PFSK-1 (cell line): Measurements from ENCODE around the gene PSAP.

ENCODE experiments used
- FOXP2 ChIP-seq: optimal IDR thresholded peaks from 2 replicates; pipeline ENCODE3; 2011; ENCODE audit warnings: borderline replicate concordance, control low read depth, inconsistent platforms; ENCODE audit not compliant: insufficient read depth; ENCODE audit errors: extremely low read length, extremely low read depth
- POLR2AphosphoS5 ChIP-seq: IDR thresholded peaks from 2 replicates; pipeline ENCODE4 v1.6.1; 2012; ENCODE audit warnings: low read depth, mild to moderate bottlenecking, control low read depth, low read length, moderate library complexity
- REST ChIP-seq, 2 experiments: IDR thresholded peaks; 2 replicates each; pipeline versions ENCODE4 v1.6.1 to v1.8.0; 2011 to 2012; ENCODE audit warnings: low read depth in 2 of 2, low read length in 2 of 2, control low read depth in 1 of 2, inconsistent platforms in 1 of 2, mild to moderate bottlenecking in 1 of 2, moderate library complexity in 1 of 2; ENCODE audit not compliant: insufficient read depth in 1 of 2
- SIN3A ChIP-seq: IDR thresholded peaks from 2 replicates; pipeline ENCODE4 v1.6.1; 2012; ENCODE audit warnings: mild to moderate bottlenecking, low read length, moderate library complexity, borderline replicate concordance; ENCODE audit not compliant: insufficient read depth
- TAF1 ChIP-seq: IDR thresholded peaks from 2 replicates; pipeline ENCODE4 v1.6.1; 2012; ENCODE audit warnings: low read length, control low read depth, borderline replicate concordance; ENCODE audit not compliant: insufficient read depth

Gene PSAP

GRCh38 chr10:71865561-71866041 lies 14.6 kb upstream of the PSAP start:
- TF ChIP-seq SIN3A, result no peak
- TF ChIP-seq REST (IDR thresholded peaks at IDR 0.05; ENCODE audit: insufficient read depth in 1 of 2, low read depth in 2 of 2, low read length in 2 of 2), result no peak
- no peak for TF ChIP-seq FOXP2
- TF ChIP-seq TAF1, result no peak
- no peak for TF ChIP-seq POLR2AphosphoS5

DNA sequence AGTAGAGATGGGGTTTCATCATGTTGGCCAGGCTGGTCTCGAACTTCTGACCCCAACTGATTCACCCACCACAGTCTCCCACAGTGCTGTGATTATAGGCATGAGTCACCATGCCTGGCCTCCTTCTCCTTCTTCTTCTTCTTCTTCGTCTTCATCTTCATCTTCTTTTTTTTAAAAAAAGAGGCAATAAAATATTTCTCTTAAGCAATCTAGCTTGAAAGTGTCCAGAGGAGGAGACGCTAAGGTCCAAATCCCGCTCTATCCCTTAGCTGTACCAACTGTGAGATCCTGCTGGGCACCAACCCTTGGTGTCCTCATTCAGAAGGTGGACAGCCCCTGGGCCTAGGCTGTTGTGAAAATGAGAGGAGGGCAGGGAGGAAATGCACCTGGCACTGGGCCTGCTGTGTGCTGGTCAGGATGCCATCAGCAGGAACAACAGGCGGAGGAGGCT lies 13.9 kb upstream of the PSAP start:
- TF ChIP-seq TAF1, result no peak

- TF ChIP-seq FOXP2 (no peak), SIN3A (no peak), REST (IDR thresholded peaks at IDR 0.05; ENCODE audit: insufficient read depth in 1 of 2, low read depth in 2 of 2, low read length in 2 of 2) (no peak), POLR2AphosphoS5 (no peak), TAF1 (no peak)
Measured at GRCh38 chr10:71863203-71863602, 12.2 kb upstream of the PSAP start.

DNA sequence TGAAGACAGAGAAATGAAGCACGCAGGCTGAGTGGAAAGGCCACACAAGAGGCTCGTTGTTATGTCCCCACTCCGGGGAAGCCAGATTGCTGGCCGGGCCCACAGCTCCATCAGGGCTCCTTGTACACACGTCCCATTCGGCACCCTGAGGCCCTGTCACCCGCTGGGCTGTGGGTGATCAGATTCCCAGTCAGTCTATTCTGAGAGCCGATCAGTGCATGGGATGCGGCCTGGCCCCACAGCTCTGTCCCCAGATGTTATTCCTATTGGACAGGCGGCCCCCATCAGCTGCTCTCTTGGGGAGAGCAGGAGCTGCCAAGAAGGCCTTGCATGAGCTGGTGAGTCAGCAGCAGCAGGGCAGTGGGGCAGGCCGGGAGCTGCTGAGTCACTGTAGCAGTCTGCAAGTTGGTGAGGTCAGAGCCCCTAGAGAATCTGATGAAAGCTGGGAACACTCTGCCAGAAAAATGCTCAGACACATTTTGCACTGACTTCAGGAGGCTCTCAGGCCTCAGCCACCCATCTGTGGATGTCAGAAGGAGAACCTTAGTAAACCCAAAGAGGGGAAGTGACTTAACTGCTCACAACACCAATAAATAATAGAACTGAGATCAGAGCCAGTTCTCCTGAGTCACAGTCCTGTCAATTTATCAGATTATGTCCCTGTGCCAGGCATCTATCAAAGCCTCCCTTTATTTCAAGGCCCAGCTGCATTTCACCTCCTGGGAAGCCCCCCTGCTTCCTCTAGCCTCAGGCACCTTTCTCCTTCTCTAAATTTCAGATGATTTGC lies 9.4 kb upstream of the PSAP start:
- TF ChIP-seq TAF1 (no peak), SIN3A (no peak), REST (IDR thresholded peaks at IDR 0.05; ENCODE audit: insufficient read depth in 1 of 2, low read depth in 2 of 2, low read length in 2 of 2) (0 out of 4 replicates have a peak, but pooled peaks of 1 of the 2 experiments have one; percentile 4), FOXP2 (peak; percentile 54), POLR2AphosphoS5 (no peak)

DNA sequence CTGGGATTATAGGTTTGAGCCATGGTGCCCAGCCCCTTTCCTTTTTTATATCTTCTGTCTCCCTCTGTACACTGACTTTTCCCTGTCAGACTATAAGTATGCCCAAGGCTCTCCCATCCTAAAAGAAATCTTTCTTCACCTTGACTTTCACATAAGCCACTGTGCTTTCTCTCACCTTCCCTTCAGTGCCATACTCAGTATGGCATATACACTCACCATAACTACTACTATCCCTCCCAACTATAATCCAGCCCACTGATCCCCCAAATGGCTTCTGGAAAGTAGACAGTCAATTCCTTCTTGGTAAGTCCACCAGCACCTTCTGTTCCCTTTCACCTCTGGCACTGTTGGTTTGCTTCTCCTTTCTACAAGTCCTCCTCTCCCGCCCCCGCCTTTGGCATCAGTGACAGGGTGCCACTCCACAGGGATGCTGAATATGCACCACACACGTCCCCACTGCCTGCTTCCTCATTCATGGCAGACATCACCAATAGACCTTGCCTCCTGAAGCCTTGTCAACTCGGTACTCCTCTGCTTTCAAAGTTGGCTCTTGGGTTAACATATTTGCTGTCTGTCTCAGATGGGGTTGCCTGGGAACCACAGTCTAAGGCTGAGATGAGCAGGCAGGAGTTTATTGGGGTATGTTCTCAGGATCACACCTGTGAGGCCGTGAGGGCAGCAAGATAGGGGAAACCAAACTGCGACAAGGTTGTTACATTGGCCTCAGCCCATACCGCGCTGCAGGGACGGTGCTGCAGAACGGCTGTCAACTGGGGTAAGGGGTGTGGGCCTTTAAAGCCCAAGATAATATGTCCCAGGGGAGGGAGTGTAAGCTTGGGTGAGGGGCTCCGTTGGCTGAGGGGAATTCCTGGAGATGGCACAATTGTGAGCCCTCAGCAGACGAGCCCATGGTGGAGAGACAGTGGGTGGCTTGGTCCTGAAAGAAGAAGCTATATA lies 7.2 kb upstream of the PSAP start:
- TF ChIP-seq REST (IDR thresholded peaks at IDR 0.05; ENCODE audit: insufficient read depth in 1 of 2, low read depth in 2 of 2, low read length in 2 of 2) (no peak), TAF1 (no peak), FOXP2 (no peak)
